HG03097 (cell line): ENCODE data around the gene RPS6KA2.

Experiments
- ATAC-seq: cut with Tn5 transposase; IDR thresholded peaks from one replicate; pipeline ENCODE4 v1.9.1; 2021; ENCODE audit not compliant: unreplicated experiment, low FRiP score

RPS6KA2 gene

GRCh38 chr6:166617359-166617758 is 9.7 kb downstream of the RPS6KA2 start:
- ATAC-seq = no peak

GRCh38 chr6:166616261-166617238 is 10.5 kb downstream of the RPS6KA2 start:
- no peak for ATAC-seq

GRCh38 chr6:166615059-166615770 is 11.8 kb downstream of the RPS6KA2 start:
- ATAC-seq = no peak

GRCh38 chr6:166614589-166614988 is 12.5 kb downstream of the RPS6KA2 start:
- no peak for ATAC-seq

GRCh38 chr6:166614171-166614583 is 12.9 kb downstream of the RPS6KA2 start:
- no peak for ATAC-seq

- no peak for ATAC-seq
Measured at GRCh38 chr6:166613027-166613426, 14.0 kb downstream of the RPS6KA2 start.

GRCh38 chr6:166612471-166612881 is 14.6 kb downstream of the RPS6KA2 start:
- ATAC-seq = no peak

- ATAC-seq = no peak
Measured at GRCh38 chr6:166611631-166612030, 15.4 kb downstream of the RPS6KA2 start.

GRCh38 chr6:166610069-166610468 is 17.0 kb downstream of the RPS6KA2 start:
- no peak for ATAC-seq

DNA sequence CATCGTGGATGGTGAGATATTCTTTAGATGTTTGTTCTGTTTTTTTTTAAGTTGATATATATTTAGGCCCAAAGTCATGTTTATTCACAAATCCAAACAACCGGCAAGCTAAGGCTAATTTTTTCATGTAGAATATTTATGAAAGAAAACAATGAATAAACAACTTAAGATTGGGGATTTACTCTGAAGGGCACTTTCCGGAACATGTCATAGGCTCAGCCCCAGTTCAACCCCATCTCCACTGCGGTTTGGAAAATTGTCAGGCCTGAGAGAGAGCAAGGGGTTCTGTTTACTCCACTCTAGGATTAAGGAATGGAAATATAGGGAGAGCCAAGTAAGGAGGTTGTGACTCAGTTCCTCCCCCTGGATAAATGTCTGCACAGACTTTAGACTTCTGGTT is 18.3 kb downstream of the RPS6KA2 start:
- ATAC-seq = no peak

- ATAC-seq = no peak
Measured at GRCh38 chr6:166605752-166606151, 21.3 kb downstream of the RPS6KA2 start.

- no peak for ATAC-seq
Measured at GRCh38 chr6:166604911-166605310, 22.1 kb downstream of the RPS6KA2 start.

DNA sequence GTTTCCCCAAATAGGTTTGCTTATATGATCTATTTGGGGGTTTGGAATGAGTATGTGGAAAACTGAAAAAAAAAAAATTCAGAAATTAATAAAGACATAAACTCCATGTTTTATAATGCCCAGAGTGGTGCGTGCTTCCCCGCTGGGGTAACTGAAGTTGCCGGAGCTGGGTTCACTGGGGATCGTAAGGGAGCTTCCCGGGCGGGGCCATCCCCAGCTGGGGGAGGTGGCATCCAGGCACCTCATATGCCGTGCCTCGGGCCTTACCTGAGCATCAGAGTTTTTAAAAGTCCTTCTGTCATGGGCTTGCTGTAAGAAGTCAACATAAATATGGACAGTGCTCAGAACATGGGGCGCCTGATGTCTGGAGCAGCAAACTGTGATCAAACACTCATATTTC is 22.7 kb downstream of the RPS6KA2 start:
- no peak for ATAC-seq

GRCh38 chr6:166603043-166603690 is 23.9 kb downstream of the RPS6KA2 start:
- no peak for ATAC-seq

DNA sequence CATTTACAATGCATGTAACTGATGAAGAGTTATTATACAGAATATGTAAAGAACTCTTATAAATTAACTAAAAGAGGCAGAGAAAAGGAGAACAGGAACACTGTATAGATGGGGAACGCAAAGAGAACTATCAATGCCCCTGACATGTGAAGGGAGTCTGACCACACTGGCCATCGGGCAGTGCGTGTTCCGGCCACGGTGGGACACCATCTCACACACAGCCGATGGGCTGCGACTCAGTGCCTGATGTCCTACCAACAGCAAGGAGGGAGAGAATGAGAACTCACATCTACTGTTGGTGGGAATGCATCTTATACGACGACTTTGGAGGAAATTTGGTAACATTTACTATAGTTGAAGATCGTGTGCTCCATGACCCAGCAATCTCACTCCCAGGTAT is 25.1 kb downstream of the RPS6KA2 start:
- ATAC-seq = no peak

- ATAC-seq = no peak
Measured at GRCh38 chr6:166600931-166601330, 26.1 kb downstream of the RPS6KA2 start.

DNA sequence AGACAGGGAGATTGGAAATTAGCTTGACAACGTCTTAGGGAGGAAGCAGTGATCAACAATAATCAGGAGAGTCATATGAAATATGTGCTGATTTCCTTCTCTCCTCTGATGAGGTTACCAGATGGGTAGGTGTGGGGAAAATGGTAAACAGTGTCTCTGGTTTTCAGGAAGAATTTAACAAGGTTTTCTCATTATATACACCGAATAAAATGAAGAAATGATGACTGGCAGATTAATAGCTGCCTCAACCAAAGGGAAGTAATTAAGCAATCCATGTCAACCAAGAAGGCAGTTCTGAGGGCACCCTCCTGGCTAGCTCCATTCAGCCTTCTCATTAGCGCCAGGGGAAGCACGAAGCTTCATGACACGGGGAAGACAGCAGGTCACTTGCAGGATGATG is 27.8 kb downstream of the RPS6KA2 start:
- no peak for ATAC-seq

DNA sequence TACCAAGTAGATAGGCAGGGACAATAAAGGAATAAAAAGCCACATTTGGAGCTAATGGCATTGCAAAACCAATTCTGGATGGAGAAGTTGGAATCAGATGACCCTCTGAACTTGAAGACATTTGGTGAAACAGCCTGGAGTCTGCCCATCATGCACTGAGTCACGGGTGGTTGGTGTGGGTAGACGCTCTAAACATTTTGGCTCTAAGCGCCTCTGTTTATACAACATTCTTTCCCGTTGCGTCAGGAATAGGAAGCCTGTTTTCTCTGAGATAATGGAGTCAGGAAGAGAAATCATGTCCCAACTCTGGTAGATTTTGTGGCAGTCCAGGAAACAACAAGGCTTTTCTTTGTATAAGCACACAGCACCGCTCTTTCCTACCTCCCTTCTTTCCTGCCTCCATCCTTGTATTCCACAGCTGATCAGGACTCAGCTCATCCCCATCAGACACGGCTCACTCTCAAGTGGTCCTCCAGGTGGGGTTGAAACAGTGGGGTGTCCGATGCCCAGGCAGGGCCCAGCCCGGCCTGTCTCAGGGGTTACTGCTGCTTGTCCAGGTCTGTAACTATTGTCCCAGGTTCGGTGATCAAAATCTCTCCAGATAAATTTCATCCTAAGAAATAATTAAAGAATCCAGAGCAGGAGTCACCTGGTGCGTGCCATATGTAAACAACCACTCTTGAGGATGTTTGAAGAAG is 28.5 kb downstream of the RPS6KA2 start:
- ATAC-seq = no peak

- ATAC-seq = no peak
Measured at GRCh38 chr6:166597711-166598440, 29.2 kb downstream of the RPS6KA2 start.
